GM18867 (cell line): ENCODE data around the gene DDHD1.

Experiments
- ATAC-seq: cut with Tn5 transposase; IDR thresholded peaks from one replicate; pipeline ENCODE4 v1.9.1; 2021; ENCODE audit warnings: mild to moderate bottlenecking, moderate library complexity; ENCODE audit not compliant: unreplicated experiment

The DDHD1 gene

DNA sequence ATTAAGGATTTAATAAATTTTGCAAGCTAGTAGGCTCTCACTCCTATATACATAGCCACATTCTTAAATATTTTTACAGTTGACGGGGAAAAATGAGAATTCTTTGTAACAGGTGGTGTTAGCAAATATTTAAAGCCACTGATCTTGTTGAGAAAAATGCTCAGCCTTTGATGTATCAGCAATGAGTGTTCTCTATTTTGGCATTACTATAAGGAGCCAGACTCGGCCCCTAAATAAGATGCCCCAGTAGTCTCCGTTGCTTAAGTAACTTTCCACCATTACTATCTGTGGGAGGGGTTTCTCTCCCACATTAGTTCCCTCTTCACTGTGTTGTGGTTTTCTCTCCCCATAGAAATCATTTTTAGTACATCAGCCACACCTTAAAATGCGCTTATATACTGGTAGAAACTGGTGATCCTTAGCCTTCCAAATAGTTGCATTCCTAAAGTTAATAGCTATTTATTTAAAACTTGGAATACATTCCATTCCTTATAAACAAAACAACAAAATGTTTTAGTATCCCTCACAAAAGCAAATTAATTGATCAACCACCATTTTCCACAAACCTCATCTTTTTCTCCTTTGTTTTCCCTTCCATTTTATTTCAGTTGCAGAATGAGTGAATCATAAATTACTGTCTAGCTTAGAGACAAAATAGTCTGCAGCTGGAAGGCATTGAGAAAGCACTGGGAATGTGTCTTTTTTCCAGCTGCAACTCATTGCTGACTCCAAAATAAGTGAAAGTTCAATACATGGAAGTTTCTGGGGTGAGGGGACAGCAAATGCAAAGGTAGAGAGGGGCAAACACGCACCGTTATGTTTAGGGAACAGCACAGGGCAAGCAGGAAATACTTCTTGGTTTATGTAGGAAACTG is 117.5 kb downstream of the DDHD1 start:
- ATAC-seq: no peak

DNA sequence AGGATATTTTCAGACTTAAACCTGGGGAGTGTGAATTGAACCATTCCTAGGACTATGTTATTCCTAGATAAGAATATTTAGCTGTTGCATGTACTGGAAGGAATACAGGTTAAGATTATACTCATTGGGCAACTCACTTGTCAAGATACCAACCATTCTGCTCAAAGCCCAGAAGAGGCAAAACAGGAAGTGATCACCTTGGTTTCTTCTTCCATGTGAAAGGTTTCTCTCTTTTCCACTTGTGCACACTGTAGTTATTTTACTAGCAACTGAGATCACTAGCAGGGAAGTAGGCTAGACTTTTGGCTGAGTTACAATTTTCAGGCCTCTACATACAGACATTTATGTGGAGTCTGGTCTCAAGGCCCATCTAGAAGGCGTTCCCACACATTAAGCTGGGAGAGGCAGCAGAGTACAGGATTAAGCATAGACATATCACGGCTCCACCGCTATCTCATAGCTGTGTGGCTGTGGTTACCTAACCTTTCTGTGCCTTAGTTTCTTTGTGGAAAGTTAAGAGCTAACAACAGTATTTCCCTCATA is 118.4 kb downstream of the DDHD1 start:
- no peak for ATAC-seq

DNA sequence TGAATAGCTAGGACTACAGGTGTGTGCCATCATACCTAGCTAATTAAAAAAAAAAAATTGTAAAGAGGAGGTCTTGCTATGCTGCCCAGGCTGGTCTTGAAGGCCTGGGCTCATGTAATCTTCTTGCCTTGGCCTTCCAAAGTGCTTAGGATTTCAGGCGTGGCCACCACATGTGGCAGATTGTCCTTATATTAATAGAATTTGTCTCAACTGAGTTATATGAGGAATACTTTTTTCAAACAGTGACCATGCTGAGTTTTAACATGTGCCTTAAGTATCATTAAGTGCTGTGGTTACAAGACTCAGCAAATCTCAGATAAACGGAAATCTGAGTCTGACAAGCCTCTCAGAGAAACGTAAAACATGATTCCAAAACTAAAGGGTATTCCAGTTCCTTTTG is 119.1 kb downstream of the DDHD1 start:
- ATAC-seq: no peak

DNA sequence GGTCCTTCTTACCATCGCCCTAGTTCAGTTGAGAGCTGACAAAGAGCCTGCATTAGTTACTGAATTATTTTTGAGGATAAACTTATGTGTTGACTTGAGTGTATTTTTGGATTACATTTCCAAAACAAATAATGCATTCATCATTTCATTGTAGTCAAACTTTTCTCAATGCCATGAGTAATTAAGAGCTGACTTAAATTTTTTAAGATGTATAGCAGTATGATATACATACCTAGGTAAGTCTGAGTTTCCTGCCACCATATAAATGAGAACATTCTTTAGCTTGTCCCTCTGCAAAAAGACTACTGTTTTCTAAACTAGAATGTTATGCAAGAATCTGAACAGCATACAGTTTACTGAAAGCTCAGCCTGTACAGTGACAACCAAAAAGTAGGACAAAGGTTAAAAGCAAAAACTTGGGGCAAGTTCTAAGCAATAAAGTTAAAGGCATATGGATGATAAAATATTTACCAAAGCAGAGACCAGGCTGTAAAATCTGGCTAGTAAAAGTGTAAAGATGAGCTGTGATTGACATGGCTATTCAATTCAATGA is 120.2 kb downstream of the DDHD1 start:
- ATAC-seq: no peak

DNA sequence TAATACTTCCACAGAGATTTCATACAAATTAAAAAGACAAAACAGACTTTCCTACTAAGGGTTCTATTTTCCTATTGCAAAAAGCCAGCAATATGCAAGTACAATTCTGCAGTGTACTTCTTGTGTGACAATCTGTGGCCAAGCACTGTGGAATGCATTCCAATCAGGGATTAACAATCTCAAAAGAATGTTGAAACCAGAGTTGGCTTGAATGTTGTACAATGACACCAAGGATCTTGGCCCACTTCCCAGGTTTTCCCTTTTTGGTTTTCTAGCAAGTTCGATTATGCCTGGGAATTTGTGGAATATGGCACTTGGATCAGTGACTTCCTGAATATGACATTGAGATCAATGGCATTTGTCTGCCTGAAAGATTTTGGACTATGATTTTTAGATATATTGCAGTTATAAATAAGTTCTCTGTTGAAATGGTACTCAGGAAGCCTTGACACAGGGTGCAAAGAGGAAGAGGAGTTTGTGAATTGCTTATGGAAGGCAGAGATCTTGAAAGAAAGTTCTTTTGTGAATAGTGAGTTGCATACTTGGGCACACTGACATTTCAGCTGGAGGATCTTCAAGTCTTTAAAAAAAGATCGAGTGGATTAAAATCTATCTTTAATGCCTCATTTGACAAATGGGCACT is 120.8 kb downstream of the DDHD1 start:
- no peak for ATAC-seq

DNA sequence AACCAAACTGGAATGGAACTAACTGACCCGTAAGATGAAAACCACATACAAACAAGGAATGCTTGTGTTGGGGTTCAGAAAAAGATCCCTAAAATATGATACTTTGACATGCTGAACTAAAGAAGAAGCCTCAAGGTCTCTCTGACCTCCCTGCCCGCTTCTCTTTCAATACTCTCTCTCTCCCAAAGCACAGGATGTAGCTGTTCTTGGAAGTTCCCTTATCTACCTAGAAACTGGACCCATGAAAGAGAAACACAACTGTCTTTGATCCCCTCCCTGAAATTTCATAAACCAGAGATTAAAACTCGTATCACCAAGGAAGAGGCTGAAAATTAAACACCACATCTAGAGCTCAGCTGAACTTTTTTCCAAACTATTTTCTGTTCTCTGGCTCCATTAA is 125.6 kb downstream of the DDHD1 start:
- no peak for ATAC-seq

DNA sequence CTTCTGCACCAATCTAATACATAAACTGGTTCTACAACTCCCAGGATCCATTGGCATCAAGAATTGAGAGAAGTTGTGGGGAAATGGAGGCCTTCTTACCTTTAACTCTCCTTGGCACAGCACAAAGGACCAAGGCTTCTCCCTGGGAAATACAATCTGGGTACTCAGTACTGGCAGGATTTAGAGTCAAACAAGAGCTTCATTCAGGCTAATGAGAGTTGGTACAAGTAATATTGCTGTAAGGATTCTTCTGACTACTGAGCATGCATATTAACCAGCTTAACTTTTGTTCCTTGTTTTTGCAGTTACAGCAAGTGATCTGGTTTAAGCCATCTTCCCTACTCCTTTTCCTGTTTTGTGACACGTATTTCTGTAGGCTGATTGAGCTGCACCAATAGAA is 126.1 kb downstream of the DDHD1 start:
- ATAC-seq: no peak

DNA sequence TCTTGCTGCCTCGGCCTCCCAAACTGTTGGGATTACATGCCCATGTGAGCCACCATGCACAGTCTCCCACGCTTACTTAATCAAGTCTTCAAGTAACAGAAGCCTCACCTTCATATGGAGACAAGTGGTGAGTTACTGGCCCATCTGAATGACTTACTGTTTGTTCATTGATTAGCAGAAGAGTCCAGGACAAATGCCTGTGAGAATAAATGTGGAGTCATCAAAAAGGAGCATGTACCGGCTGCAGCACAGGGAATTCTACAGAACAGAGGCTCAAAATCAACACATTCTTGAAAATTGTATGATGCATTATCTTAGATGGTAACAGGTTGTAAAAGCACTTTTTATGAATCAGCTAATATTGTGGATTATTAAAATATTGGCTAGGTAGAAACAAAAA is 129.8 kb downstream of the DDHD1 start:
- no peak for ATAC-seq

DNA sequence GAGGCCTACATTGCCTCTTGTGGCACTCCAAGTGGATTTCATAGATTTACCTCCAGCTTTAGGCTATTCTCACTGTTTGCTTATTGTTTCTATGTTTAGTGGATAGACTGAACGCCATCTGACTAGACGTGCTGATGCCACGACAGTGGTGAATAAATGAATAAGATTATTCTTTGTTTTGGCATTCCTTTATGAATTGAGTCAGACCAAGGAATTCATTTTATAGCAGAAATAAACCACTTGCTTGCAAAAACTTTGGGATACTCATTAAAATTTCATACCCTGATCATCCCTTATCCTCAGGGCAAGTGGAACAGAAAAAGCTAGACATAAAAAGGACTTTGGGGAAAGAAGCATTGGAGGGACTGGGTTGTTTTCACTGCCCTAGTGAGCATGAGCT is 130.5 kb downstream of the DDHD1 start:
- ATAC-seq: no peak

DNA sequence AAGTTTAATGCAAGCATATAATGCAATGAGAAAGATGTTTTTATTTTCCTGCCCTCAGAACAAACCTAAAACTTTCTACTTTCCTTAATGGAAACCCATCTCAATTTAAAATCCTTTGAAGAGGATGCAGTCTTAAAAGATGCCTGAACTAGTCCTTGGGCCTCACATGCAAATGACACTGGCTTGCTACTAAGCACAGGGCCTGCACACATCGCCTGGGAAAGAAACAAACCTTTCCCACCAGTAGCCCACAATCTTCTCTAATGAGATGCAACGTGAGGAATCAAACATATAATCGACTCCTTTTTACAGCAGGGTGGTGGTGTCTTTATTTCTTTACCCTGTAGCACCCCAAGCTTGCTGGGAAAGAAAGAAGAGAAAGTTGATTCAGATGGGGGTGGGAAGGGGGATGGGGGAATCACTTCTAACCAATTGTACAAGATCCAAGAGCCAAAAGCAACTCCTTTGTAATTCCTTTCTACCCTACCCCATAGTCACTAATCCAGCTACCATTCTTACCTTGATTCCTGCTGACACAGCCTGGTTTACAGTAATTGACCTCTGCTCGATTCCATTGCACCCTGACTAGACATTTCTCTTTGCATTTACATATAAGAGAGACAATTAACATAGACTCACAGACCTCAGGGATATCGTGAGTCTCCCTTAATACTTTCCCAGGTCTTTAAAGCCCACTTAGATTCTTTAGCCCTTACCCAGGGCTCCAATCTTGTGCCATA is 132.8 kb downstream of the DDHD1 start:
- ATAC-seq: no peak

DNA sequence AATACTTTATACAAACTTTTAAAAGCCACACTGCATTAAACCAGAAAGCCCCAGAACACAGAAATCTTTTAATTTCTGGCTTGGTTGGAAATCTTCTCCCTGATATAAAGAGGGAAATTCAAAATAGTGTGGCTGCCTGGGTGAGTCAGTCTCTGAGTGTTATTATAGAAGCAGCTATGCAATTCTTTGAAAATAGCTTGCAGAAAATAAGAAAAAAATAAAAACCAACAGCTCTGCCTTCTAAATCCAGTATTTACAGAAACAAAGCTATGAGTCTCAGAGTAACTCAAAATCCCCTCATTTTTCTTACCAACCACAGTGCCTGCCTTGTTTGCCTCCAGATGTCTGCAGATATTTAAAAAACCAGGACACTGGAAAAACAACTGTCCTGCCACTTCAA is 133.7 kb downstream of the DDHD1 start:
- ATAC-seq: no peak

DNA sequence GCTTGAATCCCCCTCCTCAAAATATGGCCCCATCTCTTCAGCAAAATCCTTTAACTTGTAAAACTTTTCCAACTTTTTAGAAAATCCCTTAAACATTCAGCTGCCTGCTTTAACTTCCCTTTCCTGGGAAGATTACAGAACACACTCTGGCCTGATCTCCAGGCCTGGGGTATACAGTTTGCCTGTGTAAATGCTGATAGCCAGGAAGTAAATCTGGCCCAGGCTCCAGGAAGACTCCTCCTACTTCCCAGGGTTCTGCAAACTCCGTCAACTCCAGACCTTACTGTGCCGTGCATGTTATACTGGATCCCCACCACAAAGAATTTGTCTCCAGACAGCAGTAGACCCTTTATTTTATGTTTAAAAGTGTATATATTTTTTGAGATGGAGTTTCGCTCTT is 135.3 kb downstream of the DDHD1 start:
- no peak for ATAC-seq

DNA sequence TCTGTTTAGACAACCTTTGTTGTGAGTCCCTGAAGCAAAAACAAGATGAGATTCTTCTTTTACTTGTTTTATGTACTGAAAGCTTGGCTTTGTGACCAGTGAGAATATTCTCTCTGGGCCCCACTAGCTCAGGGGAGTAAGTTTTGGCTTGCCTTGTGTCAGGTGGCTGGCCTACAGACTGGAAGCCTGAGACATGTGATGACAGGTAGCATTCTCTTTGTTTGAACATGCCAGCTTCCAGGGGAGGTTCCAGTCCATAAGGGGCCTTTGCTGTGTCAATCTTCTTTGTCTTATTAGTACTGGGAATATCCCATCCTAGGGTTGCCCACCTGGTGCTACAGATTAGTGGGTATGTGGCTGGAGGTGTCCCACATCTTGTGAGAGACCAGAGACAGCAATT is 136.2 kb downstream of the DDHD1 start:
- ATAC-seq: no peak

DNA sequence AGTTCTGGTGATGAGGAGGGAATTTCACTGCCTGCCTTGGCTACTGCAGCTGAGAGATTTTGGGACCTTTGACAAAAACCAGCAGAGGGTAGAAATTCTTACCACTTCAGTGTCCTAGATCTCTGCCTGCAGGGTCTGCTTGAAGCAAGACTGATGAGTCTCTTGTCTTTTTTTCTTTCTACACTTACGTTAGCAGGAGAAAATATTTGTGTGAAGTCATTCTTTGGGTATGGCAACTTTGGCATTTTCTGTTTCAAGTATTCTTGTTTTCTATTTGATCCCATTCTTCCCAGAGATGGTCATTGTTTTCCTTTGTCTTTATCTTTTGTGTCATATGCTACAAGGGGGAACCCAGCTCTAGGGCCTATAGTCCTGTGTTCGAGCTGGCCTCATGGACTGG is 136.6 kb downstream of the DDHD1 start:
- ATAC-seq: no peak

DNA sequence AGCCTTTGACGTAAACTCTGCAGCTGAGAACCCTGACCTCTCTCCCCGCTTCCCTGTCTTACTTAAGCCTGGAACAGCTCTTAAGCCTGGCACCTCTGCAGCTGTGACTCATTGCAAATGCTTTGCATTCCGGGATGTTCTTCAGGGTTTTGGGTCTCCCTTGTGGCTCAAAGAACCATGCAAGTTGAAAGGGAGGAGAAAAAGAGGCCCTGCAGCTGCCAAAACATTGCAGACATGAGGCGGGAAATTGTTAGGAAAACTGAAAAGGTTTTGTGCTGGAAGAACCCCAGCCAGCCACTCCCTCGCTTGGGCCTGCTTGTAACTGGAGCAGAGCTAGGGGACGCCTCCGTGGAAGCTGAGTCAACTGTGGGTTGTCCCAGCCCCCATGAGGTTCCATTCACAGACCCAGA is 142.1 kb downstream of the DDHD1 start:
- ATAC-seq: no peak

DNA sequence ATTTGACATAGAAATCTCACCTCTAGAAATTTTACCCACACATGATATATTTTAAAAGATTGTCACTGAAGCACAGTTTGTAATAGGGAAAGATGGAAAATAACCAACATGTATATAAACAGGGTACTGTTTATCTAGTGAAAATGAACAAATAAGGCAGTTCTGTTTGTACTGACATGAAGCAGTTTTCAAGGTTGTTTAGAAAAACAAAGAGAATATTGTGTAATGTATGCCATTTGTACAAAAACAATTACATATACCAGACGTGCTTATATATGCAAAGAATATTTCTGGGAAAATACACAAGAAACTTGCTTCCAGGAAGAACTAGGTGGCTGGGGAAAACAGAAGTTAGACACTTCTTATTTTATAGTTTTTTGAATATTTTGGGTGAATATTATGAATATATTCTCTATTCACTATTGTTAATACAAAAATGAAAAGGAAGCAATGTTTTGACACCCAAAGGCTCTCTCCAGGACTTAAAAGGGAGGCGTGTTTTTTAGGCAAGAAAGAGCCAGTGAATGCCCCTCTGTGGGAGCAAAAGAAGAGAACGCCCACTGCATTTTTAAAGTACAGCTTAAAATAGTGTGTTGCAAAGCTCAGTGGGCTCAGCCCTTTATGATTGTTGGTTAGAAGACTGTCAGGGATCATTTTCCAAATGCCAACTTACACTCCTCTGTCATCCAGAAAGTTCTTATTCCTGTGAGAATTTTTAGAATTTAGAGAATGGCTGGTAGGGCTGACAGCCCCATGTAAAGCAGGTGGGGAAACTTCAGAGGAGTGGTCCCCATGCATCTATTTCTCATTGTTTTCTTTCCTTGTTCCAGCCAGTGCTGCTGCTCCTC is 142.7 kb downstream of the DDHD1 start:
- ATAC-seq: no peak

DNA sequence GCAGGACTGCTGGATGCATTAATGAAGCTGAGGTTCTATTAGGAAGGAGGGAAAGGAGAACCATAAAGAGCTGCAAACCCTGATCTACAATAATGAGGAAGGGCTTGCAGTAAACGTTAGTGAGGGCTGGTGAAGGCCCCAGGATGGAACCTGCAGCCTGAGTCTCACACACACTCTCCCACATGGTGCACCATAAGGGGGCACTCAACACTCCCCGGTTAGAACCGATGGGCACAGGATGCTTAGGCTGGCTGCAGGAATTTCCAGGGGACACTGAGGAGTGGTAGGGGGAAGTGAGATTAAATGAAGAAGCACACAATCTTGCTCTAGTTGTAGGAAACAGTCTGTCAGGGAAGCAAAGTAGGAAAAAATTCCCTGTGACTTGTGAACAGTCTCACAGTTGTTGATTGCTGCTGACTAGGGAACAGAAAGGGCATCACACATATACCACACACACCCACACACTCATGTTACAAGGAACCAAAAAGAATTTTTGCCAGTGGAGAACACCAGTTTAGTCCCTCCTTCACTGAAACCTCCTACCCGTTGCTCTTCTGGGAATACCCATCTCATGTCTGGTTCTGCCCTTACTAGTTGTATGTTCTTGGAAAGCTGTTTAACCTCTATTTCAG is 146.1 kb downstream of the DDHD1 start:
- no peak for ATAC-seq

DNA sequence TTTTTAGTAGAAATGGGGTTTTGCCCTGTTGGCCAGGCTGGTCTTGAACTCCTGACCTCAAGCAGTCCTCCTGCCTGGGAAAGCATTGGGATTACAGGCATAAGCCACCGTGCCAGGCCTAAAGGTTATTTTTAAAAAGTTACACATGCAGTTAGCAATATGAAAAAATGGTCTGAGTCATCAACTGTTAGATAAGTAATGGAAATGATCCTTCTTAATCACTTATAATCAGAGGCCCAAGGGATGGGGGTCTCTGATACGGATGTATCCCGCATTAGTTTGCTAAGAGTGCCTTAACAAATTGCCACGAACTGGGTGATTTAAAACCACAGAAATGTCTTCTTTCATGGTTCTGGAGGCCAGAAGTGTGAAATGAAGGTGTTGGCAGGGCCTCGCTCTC is 148.1 kb downstream of the DDHD1 start:
- no peak for ATAC-seq

DNA sequence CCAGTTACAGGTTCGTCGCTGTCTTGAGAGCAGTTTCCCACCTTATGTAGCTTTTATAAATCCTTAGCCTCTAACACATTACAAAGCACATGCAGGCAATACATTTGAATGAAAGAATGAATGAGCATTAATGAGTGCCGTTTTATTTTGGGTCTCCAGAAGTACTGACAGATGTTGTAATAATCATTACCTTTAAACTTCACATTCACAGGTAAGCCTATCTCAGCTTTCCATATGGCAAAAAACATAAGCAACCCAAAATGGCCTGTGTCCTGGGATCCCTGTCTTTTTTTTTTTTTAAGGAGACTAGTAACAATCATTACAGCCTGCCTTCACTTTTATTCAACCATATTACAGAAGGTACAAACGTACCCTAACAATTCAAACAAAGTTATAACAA is 149.3 kb downstream of the DDHD1 start:
- ATAC-seq: no peak

DNA sequence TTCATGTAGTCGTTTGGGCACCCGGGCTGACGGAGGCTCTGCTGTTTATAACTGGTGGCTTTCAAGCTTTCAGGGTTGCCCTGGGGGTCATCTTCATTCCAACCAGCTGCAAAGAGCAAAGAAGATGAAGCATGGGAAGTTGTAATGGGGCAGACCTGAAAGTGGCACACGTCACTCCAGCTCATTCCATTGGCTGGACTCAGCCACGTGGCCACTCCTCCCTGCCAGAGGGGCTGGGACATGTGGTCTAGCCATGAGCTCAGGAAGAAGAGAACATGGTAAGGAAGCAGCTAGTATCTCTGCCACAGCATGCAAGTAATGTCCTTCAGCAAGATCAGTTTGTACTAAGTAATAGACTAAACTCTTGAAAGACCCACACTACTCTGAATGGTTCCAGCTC is 150.5 kb downstream of the DDHD1 start:
- no peak for ATAC-seq
